Uterus (tissue), 2 donors: ENCODE data around the gene KCNMA1.

Source experiments
- POLR2A ChIP-seq, 2 donors: fragments of 450-650 bp; IDR thresholded peaks; one replicate each; pipeline ENCODE4 v1.6.1; 2016; ENCODE audit warnings: antibody characterized with exemption in 2 of 2, mild to moderate bottlenecking in 1 of 2, moderate library complexity in 1 of 2
- TF ChIP-seq, protein P1 (sequence below), 4 experiments: fragments of 200-600 bp in 2 of 4; fragments of 450-650 bp in 2 of 4; sonication (generic) in 2 of 4; IDR thresholded peaks; one replicate each; pipeline ENCODE4 v1.5.1; 2016 to 2019; ENCODE audit warnings: antibody characterized with exemption in 4 of 4, mild to moderate bottlenecking in 2 of 4, moderate library complexity in 1 of 4

DNA sequence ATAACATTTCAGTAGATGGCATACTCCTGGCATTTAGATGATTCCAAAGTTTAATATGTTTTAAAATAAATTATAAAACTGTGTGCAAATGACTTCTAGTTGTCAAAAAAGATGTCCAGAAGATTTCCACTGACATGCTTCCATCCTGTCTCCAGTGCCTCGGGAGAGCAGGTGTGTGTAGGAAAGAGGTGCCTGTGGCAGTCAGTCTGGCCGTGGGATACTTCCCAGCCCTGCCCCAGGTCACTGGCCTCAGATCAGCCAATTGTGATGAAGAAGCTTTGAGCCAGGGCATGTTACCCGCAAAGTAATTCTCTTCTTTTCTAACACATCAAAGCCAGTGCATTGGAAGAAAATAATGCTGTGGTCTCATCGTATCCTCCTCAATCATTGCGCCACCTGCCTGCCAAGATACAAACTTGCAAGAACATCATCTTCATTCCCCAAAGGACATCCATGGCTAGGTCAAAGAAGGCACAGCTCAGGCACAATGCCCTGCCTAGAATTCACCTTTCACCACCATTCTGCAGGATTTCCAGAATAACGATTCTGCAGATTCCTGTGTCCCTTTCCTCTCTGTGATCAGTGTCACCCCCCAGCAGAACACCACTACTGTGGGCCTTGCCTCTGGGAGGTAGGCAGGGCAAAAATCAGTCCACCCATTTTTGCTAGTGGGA lies 6.3 kb upstream of the KCNMA1 start:
- TF ChIP-seq, protein P1, sequence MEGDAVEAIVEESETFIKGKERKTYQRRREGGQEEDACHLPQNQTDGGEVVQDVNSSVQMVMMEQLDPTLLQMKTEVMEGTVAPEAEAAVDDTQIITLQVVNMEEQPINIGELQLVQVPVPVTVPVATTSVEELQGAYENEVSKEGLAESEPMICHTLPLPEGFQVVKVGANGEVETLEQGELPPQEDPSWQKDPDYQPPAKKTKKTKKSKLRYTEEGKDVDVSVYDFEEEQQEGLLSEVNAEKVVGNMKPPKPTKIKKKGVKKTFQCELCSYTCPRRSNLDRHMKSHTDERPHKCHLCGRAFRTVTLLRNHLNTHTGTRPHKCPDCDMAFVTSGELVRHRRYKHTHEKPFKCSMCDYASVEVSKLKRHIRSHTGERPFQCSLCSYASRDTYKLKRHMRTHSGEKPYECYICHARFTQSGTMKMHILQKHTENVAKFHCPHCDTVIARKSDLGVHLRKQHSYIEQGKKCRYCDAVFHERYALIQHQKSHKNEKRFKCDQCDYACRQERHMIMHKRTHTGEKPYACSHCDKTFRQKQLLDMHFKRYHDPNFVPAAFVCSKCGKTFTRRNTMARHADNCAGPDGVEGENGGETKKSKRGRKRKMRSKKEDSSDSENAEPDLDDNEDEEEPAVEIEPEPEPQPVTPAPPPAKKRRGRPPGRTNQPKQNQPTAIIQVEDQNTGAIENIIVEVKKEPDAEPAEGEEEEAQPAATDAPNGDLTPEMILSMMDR (IDR thresholded peaks at IDR 0.05): peak; percentile 27 to 56 (median 50)
- no peak for TF ChIP-seq POLR2A (IDR thresholded peaks at IDR 0.05)
